Measurements from ENCODE around the gene SLC25A28. TPM values are rescaled to one million over a fixed set of nuclear protein-coding genes. Genes with fewer than 3 reads are reported as not detected.

Gene SLC25A28
- total RNA-seq, 1 experiment from 2014 or later, result 22.2 TPM

GRCh38 chr10:99605351-99605750 lies 14.9 kb downstream of the SLC25A28 start:
- no peak overlapping the region for H2BK15ac ChIP-seq (ENCODE audit: low read depth, low read length)
- no peak overlapping the region for H3K27ac ChIP-seq (ENCODE audit: insufficient read length, low read depth, low read length)
- TF ChIP-seq CTCF (conservative IDR thresholded peaks at IDR 0.05), result no peak
- peaks cover 0 to 1% (median 0%) of the 10 kb centered on the region in 3 experiments; a peak in 1 of 7 replicates for H3K36me3 Mint-ChIP-seq (ENCODE audit: insufficient read depth in 1 of 3, low read depth in 3 of 3)
- no peak overlapping the region for H3K56ac ChIP-seq (ENCODE audit: insufficient read length, low read depth, low read length)
- H4K8ac ChIP-seq (replicated peaks; ENCODE audit: insufficient read length, low read depth, low read length), result no peak overlapping the region
- H3K27ac Mint-ChIP-seq, result no peak overlapping the region
- H3K4me2 ChIP-seq (ENCODE audit: insufficient read depth, insufficient read length, low read length), result no peak overlapping the region
- H3K9me3 Mint-ChIP-seq, result peaks cover 0 to 9% of the 10 kb centered on the region in 2 experiments; a peak in 3 of 5 replicates
- no peaks in the 10 kb centered on the region for H3K79me1 ChIP-seq (ENCODE audit: insufficient read depth, low read depth, low read length, poor library complexity, severe bottlenecking)
- no peak overlapping the region for H4K91ac ChIP-seq (ENCODE audit: insufficient read length, low read depth, low read length)
- H3K9me3 ChIP-seq (ENCODE audit: control insufficient read depth, low read depth, low read length), result no peaks in the 10 kb centered on the region
- H2BK12ac ChIP-seq (ENCODE audit: insufficient read length, low read depth, low read length), result no peak overlapping the region
- H2BK120ac ChIP-seq (ENCODE audit: low read depth, low read length, poor library complexity, severe bottlenecking), result no peak overlapping the region
- H4K20me1 ChIP-seq (ENCODE audit: control insufficient read depth, insufficient read depth, insufficient read length), result no peaks in the 10 kb centered on the region
- H3K79me2 ChIP-seq (ENCODE audit: insufficient read depth, low read length), result no peaks in the 10 kb centered on the region
- no peak overlapping the region for H3K9ac ChIP-seq (ENCODE audit: extremely low read depth, insufficient read length, low read length)
- H3K27me3 ChIP-seq (ENCODE audit: insufficient read depth, low read length), result no peaks in the 10 kb centered on the region
- H3T11ph ChIP-seq (ENCODE audit: low read length), result no peak overlapping the region
- no peak overlapping the region for H2BK20ac ChIP-seq (ENCODE audit: low read depth, low read length, poor library complexity, severe bottlenecking)
- H3K23me2 ChIP-seq (ENCODE audit: insufficient read length, low read depth, low read length, poor library complexity, severe bottlenecking), result no peaks in the 10 kb centered on the region
- no peak overlapping the region for H3K14ac ChIP-seq (ENCODE audit: insufficient read depth, low read length)
- H3K18ac ChIP-seq (ENCODE audit: insufficient read length, low read depth, low read length), result no peak overlapping the region
- H3K4me1 Mint-ChIP-seq, result peaks cover 1 to 2% of the 10 kb centered on the region in 2 experiments; a peak in 3 of 4 replicates
- no peak for DNase-seq
- H2AFZ ChIP-seq (ENCODE audit: low read length), result no peak overlapping the region
- H2BK5ac ChIP-seq (ENCODE audit: insufficient read length, low read length), result no peak overlapping the region
- no peak overlapping the region for H3K4me3 Mint-ChIP-seq
- no CpG with 5 or more reads among the region's 2 CpGs for WGBS (ENCODE audit: extremely low coverage, insufficient read length, low lambda C conversion rate)
- no peak overlapping the region for H4K5ac ChIP-seq (ENCODE audit: insufficient read length, low read depth, low read length)
- no peak overlapping the region for H3K23ac ChIP-seq (ENCODE audit: insufficient read length, low read depth, low read length)
- H3K4ac ChIP-seq (ENCODE audit: low read depth, low read length), result no peak overlapping the region
- peaks cover 7% of the 10 kb centered on the region for H3K27me3 Mint-ChIP-seq (ENCODE audit: low read depth)
- no peaks in the 10 kb centered on the region for H3K4me1 ChIP-seq (ENCODE audit: insufficient read depth, low read length)
- no peak overlapping the region for H2AK5ac ChIP-seq (ENCODE audit: insufficient read length, low read length)

All from H9 (cell line).